ENCODE data around the gene EHD4. TPM values are rescaled to one million over a fixed set of nuclear protein-coding genes. Genes with fewer than 3 reads are reported as not detected.
A peak's percentile ranks its signal among the peaks of the same experiment; 100 is the strongest.

Gene EHD4
- total RNA-seq (2014; rRNA removed; shearing (Covaris generic)) = 15.4 and 15.5 TPM in 2 replicates

- DNase-seq (ENCODE audit: low spot score) = peak; percentile 98
Measured at GRCh38 chr15:41972253-41973242, at the start of gene EHD4. Gene EHD4, minus strand, starts transcription at chr15:41972557. Its CDS starts 63 bp downstream, at chr15:41972494.

- no peak for DNase-seq (ENCODE audit: low spot score)
Measured at GRCh38 chr15:42021593-42021992, 49.2 kb upstream of the EHD4 start.

GRCh38 chr15:42020713-42021273, 48.4 kb upstream of the EHD4 start, which contains the start of gene PLA2G4E:
Gene PLA2G4E, minus strand, starts transcription at chr15:42021042. Its CDS starts 12 bp downstream, at chr15:42021030.
- no peak for DNase-seq (ENCODE audit: low spot score)

GRCh38 chr15:42018306-42019224, 46.2 kb upstream of the EHD4 start:
- DNase-seq (ENCODE audit: low spot score) = no peak

- DNase-seq (ENCODE audit: low spot score) = no peak
Measured at GRCh38 chr15:42016971-42017370, 44.6 kb upstream of the EHD4 start.

- DNase-seq (ENCODE audit: low spot score) = no peak
Measured at GRCh38 chr15:42014406-42014805, 42.0 kb upstream of the EHD4 start.

GRCh38 chr15:42012928-42013482, 40.6 kb upstream of the EHD4 start:
- DNase-seq (ENCODE audit: low spot score) = no peak

- DNase-seq (ENCODE audit: low spot score) = no peak
Measured at GRCh38 chr15:42012241-42012640, 39.9 kb upstream of the EHD4 start.

GRCh38 chr15:42011074-42011473, 38.7 kb upstream of the EHD4 start:
- no peak for DNase-seq (ENCODE audit: low spot score)

GRCh38 chr15:42010434-42010833, 38.1 kb upstream of the EHD4 start:
- DNase-seq (ENCODE audit: low spot score) = peak; percentile 12

GRCh38 chr15:42009474-42009873, 37.1 kb upstream of the EHD4 start:
- DNase-seq (ENCODE audit: low spot score) = no peak

- no peak for DNase-seq (ENCODE audit: low spot score)
Measured at GRCh38 chr15:42009022-42009421, 36.7 kb upstream of the EHD4 start.

GRCh38 chr15:42007386-42007785, 35.0 kb upstream of the EHD4 start:
- DNase-seq (ENCODE audit: low spot score) = no peak

- DNase-seq (ENCODE audit: low spot score) = no peak
Measured at GRCh38 chr15:42002333-42002732, 30.0 kb upstream of the EHD4 start.

- no peak for DNase-seq (ENCODE audit: low spot score)
Measured at GRCh38 chr15:42001236-42001635, 28.9 kb upstream of the EHD4 start.

- no peak for DNase-seq (ENCODE audit: low spot score)
Measured at GRCh38 chr15:41999290-42000285, 27.2 kb upstream of the EHD4 start.

GRCh38 chr15:41997845-41998244, 25.5 kb upstream of the EHD4 start:
- DNase-seq (ENCODE audit: low spot score) = no peak

GRCh38 chr15:41996921-41997592, 24.7 kb upstream of the EHD4 start:
- no peak for DNase-seq (ENCODE audit: low spot score)

- no peak for DNase-seq (ENCODE audit: low spot score)
Measured at GRCh38 chr15:41996376-41996775, 24.0 kb upstream of the EHD4 start.

GRCh38 chr15:41995476-41995855, 23.1 kb upstream of the EHD4 start:
- DNase-seq (ENCODE audit: low spot score) = no peak
